NCI-H748 treated with DMSO at 0.1 percent for 48 hours (cell line): ENCODE measurements around the gene SLC2A11.

Experiments used
- DNase-seq: peaks from one replicate; lab custom pipeline; 2025; lab: John Stamatoyannopoulos, UW

The SLC2A11 gene

DNA sequence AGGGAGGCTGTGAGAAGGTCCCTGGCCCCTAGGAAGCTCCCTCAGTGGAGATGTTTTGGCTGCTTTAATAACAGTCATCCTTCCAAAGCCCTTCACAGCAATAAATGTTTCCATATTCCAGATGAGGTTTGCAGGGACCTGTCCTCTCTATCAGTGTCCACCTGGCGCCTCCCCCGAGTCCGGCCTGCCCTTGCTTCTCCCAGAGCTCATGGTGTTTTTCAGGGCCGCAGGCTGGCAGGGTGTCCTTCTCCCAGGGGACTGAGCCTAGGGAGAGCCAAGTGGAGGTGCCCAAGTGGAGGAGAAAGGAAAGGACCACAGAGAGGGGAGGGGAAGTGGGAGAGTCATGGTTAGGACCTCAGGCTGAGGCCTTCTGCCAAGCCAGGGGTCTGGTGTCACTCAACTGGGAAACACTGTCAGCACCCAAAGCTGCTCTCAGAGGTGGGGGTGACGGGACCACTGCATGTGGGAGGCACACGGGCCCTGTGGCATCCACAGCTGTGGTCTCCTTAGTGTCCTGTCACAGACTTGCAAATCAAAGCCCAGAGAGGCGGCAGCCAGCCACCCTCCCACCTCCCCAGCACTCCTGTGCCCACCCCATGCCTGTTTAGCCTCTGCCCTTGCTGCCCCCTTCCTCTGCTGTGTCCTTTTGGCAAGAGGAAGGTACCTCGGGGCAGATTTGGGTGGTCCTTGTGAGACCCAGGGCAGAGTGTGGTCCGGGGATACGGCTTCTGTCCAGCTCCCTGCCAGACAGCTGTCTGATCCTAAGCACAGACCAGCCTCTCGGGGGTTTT, 25.3 kb upstream of the SLC2A11 start:
- no peak for DNase-seq

GRCh38 chr22:23833017-23833751, 24.5 kb upstream of the SLC2A11 start:
- no peak for DNase-seq

DNA sequence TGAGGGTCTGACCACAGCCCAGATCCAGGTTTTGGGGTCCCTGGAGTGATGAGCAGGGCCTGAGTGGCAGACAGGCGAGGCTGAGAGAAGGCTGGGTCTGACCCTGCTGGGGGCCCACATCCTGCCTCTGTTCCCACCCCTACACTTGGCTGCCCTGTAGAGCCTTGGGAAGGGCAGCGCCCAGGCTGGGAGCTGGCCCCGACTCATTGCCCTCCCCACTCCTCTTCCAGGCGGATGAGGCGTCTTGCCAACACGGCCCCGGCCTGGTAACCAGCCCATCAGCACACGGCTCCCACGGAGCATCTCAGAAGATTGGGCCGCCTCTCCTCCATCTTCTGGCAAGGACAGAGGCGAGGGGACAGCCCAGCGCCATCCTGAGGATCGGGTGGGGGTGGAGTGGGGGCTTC, 23.8 kb upstream of the SLC2A11 start:
- no peak for DNase-seq

DNA sequence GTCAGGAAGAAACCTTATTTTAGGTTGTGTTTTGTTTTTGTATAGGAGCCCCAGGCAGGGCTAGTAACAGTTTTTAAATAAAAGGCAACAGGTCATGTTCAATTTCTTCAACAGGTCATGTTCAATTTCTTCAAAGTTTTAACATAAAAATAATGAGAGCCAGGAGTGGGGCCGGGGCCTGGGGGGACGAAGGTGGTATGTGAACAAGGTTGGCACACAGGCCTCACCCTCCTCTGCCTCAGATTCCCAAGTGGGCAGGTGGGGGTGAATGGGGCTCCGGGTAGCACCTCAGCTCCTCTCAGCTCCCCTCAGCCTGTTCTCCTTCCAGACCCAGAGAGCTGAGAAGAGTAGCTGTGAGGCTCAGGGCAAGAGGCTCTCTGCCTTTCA, 23.3 kb upstream of the SLC2A11 start:
- DNase-seq = no peak

DNA sequence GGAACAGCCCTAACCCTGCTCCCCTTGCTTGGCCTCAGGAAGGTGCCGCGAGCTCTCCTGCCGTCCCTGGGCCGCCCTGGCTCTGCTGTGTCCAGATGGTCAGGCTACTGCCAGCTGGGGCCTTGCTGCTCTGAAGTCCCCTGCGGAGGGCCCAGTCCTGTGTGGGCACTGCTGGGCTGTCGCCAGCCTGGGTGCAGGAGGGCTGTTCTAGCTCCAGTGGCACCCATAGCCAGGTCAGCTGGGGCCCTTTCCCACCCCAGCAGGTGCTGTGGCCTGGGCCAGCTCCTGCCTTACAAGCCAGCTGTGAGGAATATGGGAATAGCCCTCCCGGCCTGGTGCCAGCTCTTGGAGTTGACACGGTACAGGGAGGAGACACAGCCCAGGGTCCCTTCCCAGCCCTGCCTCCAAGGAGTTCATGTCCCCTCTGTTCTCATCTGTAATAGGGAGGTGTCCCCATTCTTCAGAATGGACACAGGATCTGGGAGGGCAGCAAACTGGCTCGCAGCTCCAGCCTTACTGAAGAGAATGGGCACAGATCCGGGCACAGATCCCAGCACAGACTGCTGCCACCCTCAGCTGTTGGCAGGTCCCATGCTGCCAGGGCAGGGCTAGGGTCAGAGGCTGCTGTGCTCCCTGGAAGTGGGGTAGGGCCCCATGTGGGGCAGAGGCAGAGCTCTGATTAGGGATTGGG, 22.7 kb upstream of the SLC2A11 start:
- no peak for DNase-seq

GRCh38 chr22:23835484-23836144, 22.1 kb upstream of the SLC2A11 start:
- DNase-seq = no peak

DNA sequence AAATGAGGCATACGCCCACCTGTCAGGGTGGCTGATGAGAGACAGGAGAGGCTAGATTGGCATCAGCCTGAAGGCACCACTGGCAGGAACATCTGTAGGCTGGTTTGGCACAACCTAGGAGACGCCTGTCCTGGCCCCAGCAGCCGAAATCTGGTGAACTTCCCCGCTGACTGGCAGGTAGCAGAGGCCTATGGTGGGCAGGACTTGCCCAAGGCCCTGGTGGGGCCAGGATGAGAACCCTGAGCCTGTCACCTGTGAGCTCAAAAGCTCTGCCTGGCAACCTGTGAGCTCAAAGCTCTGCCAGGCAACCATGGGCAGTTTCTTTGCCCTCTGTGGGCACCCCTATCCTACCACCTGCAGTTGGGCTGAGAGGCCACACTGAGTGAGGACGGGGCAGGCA, 21.4 kb upstream of the SLC2A11 start:
- no peak for DNase-seq

GRCh38 chr22:23836692-23837495, 20.8 kb upstream of the SLC2A11 start:
- no peak for DNase-seq

GRCh38 chr22:23837496-23837859, 20.2 kb upstream of the SLC2A11 start:
- no peak for DNase-seq

GRCh38 chr22:23837911-23838680, 19.6 kb upstream of the SLC2A11 start:
- DNase-seq = no peak

- peak; percentile 92 for DNase-seq
Measured at GRCh38 chr22:23838681-23839468, 18.8 kb upstream of the SLC2A11 start, which contains the start of gene DERL3. TSS of gene DERL3 (minus strand) at chr22:23839006. CDS start at chr22:23838987, 19 bp downstream.

- DNase-seq = no peak
Measured at GRCh38 chr22:23840026-23840425, 17.6 kb upstream of the SLC2A11 start.

GRCh38 chr22:23841292-23841691, 16.4 kb upstream of the SLC2A11 start:
- DNase-seq = no peak

DNA sequence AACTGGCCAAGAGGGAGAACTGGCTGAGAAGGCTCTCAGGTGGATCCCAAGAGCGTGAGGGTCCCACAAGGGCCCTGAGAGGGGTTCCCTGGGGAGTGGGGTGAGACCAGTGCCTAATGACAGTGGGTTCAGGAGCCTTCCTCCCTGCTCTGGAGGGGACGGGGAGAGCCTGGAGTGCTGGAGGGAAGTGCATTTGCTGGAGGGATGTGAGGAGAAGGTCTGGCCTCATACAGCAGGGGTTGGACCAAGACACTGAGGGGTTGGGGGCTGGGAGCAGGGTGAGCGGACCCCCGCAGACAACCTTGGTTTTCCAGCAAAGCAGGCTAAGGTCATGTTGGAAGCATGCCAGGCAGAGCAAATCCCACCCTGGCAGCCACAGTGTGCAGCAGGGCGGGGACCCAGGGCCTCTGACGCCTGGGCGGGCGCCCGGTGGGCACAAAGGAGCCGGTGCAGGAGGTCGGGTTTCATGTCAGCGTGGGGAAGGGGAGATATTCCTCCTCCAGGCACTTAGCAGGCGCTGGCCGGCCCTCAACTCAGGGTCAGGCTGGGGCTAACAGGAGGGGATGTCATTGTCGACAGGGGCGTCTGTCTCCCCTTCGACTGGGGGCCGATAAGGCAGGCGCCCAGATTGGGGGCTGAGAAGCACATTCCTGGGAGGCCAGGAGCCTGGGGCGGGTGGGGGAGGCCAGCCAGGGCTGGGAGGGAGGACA, 15.8 kb upstream of the SLC2A11 start:
- DNase-seq = no peak

DNA sequence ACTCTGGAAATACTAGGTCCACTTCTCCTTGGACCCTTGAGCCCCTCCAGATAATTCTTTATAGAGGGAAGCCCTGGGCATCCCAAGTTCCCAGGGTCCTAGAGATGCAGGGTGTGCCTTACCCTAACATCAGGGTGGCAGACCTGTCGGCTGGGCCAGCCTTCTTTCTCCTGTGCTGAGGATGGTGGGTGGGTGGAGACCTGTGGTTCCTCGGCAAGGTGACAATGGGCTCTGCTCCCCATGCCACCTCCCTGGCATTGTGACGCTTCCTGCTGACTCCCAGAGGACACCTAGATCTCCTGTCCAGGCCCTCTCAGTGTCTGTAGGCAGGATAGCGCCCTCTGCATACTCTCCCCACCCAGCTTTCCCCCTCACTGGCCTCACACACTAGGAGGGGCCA, 15.1 kb upstream of the SLC2A11 start:
- DNase-seq = no peak

DNA sequence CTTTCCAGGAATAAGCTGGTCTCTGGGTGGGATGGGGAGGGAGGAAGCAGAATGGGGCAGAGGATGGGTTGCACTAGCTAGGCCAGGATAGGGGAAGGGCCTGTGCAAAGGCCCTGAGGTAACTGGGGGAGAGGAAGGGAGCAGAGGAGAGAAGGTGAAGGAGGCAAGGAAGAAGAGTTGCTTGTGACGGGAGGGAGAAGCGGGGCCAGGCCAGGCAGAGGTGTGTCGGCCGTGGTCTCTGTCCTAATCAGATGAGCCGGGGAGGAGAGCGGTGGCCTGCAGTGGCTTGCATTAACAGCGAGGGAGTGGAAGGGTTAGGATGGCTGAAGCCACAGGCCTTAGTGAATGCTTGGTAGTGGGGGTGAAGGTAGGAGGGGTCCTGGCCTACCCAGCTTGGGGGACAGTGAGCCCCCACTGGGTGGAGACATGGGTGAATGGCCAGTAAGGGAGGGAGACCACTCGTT, 12.9 kb upstream of the SLC2A11 start:
- no peak for DNase-seq

DNA sequence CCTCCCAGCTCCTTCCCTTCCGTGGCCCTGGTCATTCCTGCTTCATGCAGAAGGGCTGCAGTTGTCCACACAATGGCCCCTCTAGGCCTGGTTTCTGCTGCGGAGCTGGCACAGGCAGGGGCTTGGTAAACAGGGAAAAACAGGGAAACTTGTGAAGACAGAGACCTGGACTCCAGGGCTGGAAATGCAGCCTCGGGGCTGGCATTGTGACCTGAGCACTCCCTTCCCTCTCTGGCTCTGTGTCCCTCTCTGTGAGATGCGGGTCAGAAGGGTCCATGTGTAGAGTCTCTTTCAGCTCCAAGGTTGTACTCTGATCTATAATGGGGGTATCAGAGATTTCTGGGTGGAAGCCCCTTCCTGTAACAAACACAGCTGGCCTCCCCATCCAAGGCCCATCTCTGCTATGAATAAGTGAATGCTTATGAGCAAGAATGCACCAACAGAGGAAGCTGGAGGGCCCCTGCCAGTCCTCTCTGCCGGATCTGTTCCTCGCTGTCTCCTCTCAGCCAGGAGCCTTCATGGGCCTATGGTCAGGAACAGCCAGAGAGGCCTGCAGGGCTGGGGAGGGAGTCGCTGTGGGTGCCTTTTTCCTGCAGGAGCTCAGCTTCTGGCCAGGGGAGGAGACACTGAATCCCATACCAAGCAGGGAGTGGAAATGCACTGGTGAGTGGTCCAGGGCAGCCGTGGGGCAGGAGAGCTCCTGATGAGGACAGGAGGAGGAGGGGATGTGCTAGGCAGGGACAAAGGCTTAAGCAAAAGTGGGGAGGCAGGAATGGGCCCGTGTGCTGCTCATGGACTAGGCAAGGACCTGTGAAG, 12.2 kb upstream of the SLC2A11 start:
- DNase-seq = no peak

- no peak for DNase-seq
Measured at GRCh38 chr22:23846081-23846469, 11.6 kb upstream of the SLC2A11 start.
